Liver (tissue), 9 donors: ENCODE data around the gene PEF1. TPM values are rescaled to one million over a fixed set of nuclear protein-coding genes. Genes with fewer than 3 reads are reported as not detected.

ENCODE experiments used
- DNase-seq: peaks from one replicate; pipeline ENCODE4 v3.0.0-alpha.2; 2017; ENCODE audit warnings: low spot score
- H3K27ac ChIP-seq, 2 donors: one replicate each; pipeline ENCODE4 v1.7.0; 2013; ENCODE audit warnings: inconsistent platforms in 2 of 2, low read length in 2 of 2, control low read depth in 1 of 2, low read depth in 1 of 2, mild to moderate bottlenecking in 1 of 2
- H3K27me3 ChIP-seq, 4 donors: one replicate each; pipeline versions ENCODE4 v1.6.1 to v1.7.0; 2013; ENCODE audit warnings: low read length in 3 of 4, inconsistent platforms in 1 of 4, mild to moderate bottlenecking in 1 of 4, moderate library complexity in 1 of 4; ENCODE audit not compliant: control insufficient read depth in 4 of 4, insufficient read depth in 4 of 4
- H3K36me3 ChIP-seq, 4 donors: one replicate each; pipeline versions ENCODE4 v1.6.1 to v1.7.0; 2013; ENCODE audit warnings: low read length in 3 of 4, mild to moderate bottlenecking in 3 of 4, low read depth in 1 of 4, moderate library complexity in 1 of 4; ENCODE audit not compliant: control insufficient read depth in 4 of 4, insufficient read depth in 3 of 4
- H3K4me1 ChIP-seq, 4 donors: one replicate each; pipeline versions ENCODE4 v1.6.1 to v1.7.0; 2013; ENCODE audit warnings: low read length in 3 of 4, mild to moderate bottlenecking in 3 of 4, moderate library complexity in 1 of 4; ENCODE audit not compliant: control insufficient read depth in 4 of 4, insufficient read depth in 4 of 4
- H3K4me3 ChIP-seq, 3 donors: one replicate each; pipeline versions ENCODE4 v1.6.1 to v1.7.0; 2013; ENCODE audit warnings: low read length in 3 of 3, control low read depth in 1 of 3, low read depth in 1 of 3, mild to moderate bottlenecking in 1 of 3
- H3K9ac ChIP-seq, 2 donors: one replicate each; pipeline ENCODE4 v1.7.0; 2013; ENCODE audit warnings: low read length in 2 of 2, mild to moderate bottlenecking in 2 of 2, moderate library complexity in 2 of 2, control low read depth in 1 of 2, low read depth in 1 of 2
- H3K9me3 ChIP-seq, 4 donors: one replicate each; pipeline versions ENCODE4 v1.6.1 to v1.7.0; 2013; ENCODE audit warnings: low read length in 3 of 4; ENCODE audit not compliant: control insufficient read depth in 4 of 4
- ATF3 ChIP-seq: IDR thresholded peaks from 2 replicates; pipeline ENCODE4 v1.6.1; 2016; ENCODE audit warnings: antibody characterized with exemption
- CTCF ChIP-seq: fragments of 150-350 bp; IDR thresholded peaks from 2 replicates; pipeline ENCODE4 v1.5.1; 2017; ENCODE audit warnings: improper control_type of control experiment, low read depth, low read length; ENCODE audit not compliant: missing input control
- EGR1 ChIP-seq, 2 donors: IDR thresholded peaks; 2 replicates each; pipeline ENCODE4 v1.6.1; 2016 to 2018; ENCODE audit warnings: antibody characterized with exemption in 2 of 2, low read depth in 2 of 2
- FOXA2 ChIP-seq: IDR thresholded peaks from 2 replicates; pipeline ENCODE4 v1.6.1; 2016; ENCODE audit warnings: antibody characterized with exemption
- GABPA ChIP-seq, 2 donors: IDR thresholded peaks in 1 of 2; conservative IDR thresholded peaks in 1 of 2; 2 replicates each; pipeline ENCODE4 v1.6.1; 2016; ENCODE audit warnings: antibody characterized with exemption in 2 of 2, mild to moderate bottlenecking in 1 of 2, moderate library complexity in 1 of 2
- HNF4A ChIP-seq, 2 donors: conservative IDR thresholded peaks; 2 replicates each; pipeline ENCODE4 v1.6.1; 2016; ENCODE audit warnings: antibody characterized with exemption in 2 of 2, mild to moderate bottlenecking in 2 of 2
- HNF4G ChIP-seq: IDR thresholded peaks from 2 replicates; pipeline ENCODE4 v1.6.1; 2016; ENCODE audit warnings: antibody characterized with exemption
- JUND ChIP-seq, 2 donors: IDR thresholded peaks; 2 replicates each; pipeline ENCODE4 v1.6.1; 2016; ENCODE audit warnings: antibody characterized with exemption in 2 of 2
- MAX ChIP-seq: IDR thresholded peaks from 2 replicates; pipeline ENCODE4 v1.6.1; 2016; ENCODE audit warnings: antibody characterized with exemption
- NR2F2 ChIP-seq: IDR thresholded peaks from 2 replicates; pipeline ENCODE4 v1.6.1; 2016; ENCODE audit warnings: antibody characterized with exemption
- REST ChIP-seq: IDR thresholded peaks from 2 replicates; pipeline ENCODE4 v1.6.1; 2016; ENCODE audit warnings: antibody characterized with exemption, mild to moderate bottlenecking
- RXRA ChIP-seq, 2 donors: IDR thresholded peaks; 2 replicates each; pipeline ENCODE4 v1.6.1; 2017 to 2018; ENCODE audit warnings: antibody characterized with exemption in 2 of 2, mild to moderate bottlenecking in 1 of 2
- SP1 ChIP-seq: IDR thresholded peaks from 2 replicates; pipeline ENCODE4 v1.6.1; 2018; ENCODE audit warnings: antibody characterized with exemption, mild to moderate bottlenecking
- YY1 ChIP-seq: IDR thresholded peaks from 2 replicates; pipeline ENCODE4 v1.6.1; 2016; ENCODE audit warnings: antibody characterized with exemption, mild to moderate bottlenecking
- ZBTB33 ChIP-seq: IDR thresholded peaks from 2 replicates; pipeline ENCODE4 v1.6.1; 2016; ENCODE audit warnings: antibody characterized with exemption
- WGBS: extraction: QIAGEN DNeasy Blood & Tissue Kit; methylation state at CpG from one replicate; pipeline ENCODE4 v1.1.7; 2013; 5-methylcytosine and 5-hydroxymethylcytosine counted together
- polyA plus RNA-seq, 2 donors: library from polyadenylated mRNA; stranded (reverse) in 1 of 2; unstranded in 1 of 2; fragments of 200-250 nt in 1 of 2; fragments of >200 nt in 1 of 2; fragmentation: Nextera tagmentation in 1 of 2; extraction: Ambion mirVana in 1 of 2; gene quantifications; one replicate each; pipeline versions ENCODE4 v1.2.1 to v1.2.3, GENCODE V29; 2013 to 2015
- total RNA-seq, 2 donors: library from RNA; depleted of rRNA; stranded (reverse); fragments of >200 nt; gene quantifications; one replicate each; pipeline ENCODE4 v1.2.3, GENCODE V29; 2014
- donor health status: healthy.
- donor health status: healthy.
- donor health status: healthy.
- donor health status: healthy.
- donor health status: healthy.

PEF1 gene
- total and polyA plus RNA-seq, 4 donors: 27.7 to 46.8 (median 32.2) TPM

GRCh38 chr1:31669433-31669785 lies 24.7 kb upstream of the PEF1 start:
- DNase-seq: no peak
- TF ChIP-seq CTCF: no peak
- TF ChIP-seq HNF4G: no peak
- no peak for TF ChIP-seq YY1
- TF ChIP-seq FOXA2: no peak
- no peak for TF ChIP-seq GABPA (IDR thresholded peaks at IDR 0.05 in 1 of 2, conservative IDR thresholded peaks at IDR 0.05 in 1 of 2)
- H3K9ac ChIP-seq: no peak overlapping the region
- 46% methylated on average over 7 of the region's 7 CpGs for WGBS
- no peak overlapping the region for H3K27ac ChIP-seq
- H3K4me1 ChIP-seq: peaks cover 0 to 9% (median 2%) of the 10 kb centered on the region in 4 donors
- no peaks in the 10 kb centered on the region for H3K27me3 ChIP-seq
- no peaks in the 10 kb centered on the region for H3K9me3 ChIP-seq
- H3K36me3 ChIP-seq: no peaks in the 10 kb centered on the region
- H3K4me3 ChIP-seq: no peak overlapping the region

GRCh38 chr1:31668303-31668883 lies 23.7 kb upstream of the PEF1 start:
- Histone ChIP-seq H3K4me3 (no peak overlapping the region), H3K4me1 (peaks cover 0 to 9% (median 2%) of the 10 kb centered on the region in 4 donors), H3K9ac (no peak overlapping the region), H3K36me3 (no peaks in the 10 kb centered on the region), H3K27ac (no peak overlapping the region), H3K9me3 (no peaks in the 10 kb centered on the region), H3K27me3 (no peaks in the 10 kb centered on the region)
- 83% methylated on average over 11 of the region's 11 CpGs for whole genome bisulfite sequencing
- no peak for DNase-seq
- TF ChIP-seq CTCF: no peak
- TF ChIP-seq FOXA2: no peak

GRCh38 chr1:31667065-31667785 lies 22.5 kb upstream of the PEF1 start:
- no peak for DNase-seq
- no peak overlapping the region for H3K27ac ChIP-seq
- TF ChIP-seq HNF4A (conservative IDR thresholded peaks at IDR 0.05) (no peak), YY1 (no peak), ATF3 (no peak), JUND (IDR thresholded peaks at IDR 0.05) (no peak), RXRA (IDR thresholded peaks at IDR 0.05) (no peak), FOXA2 (no peak), ZBTB33 (no peak), MAX (no peak), GABPA (IDR thresholded peaks at IDR 0.05 in 1 of 2, conservative IDR thresholded peaks at IDR 0.05 in 1 of 2) (no peak), EGR1 (IDR thresholded peaks at IDR 0.05; ENCODE audit: low read depth in 2 of 2) (no peak), NR2F2 (no peak), REST (no peak), SP1 (no peak)

More at GRCh38 chr1:31667065-31667785, 22.5 kb upstream of the PEF1 start:
- H3K9me3 ChIP-seq: no peaks in the 10 kb centered on the region
- no peaks in the 10 kb centered on the region for H3K27me3 ChIP-seq
- no peak overlapping the region for H3K4me3 ChIP-seq
- H3K9ac ChIP-seq: no peak overlapping the region
- 85% methylated on average over 19 of the region's 19 CpGs for WGBS
- H3K4me1 ChIP-seq: peaks cover 0 to 9% (median 2%) of the 10 kb centered on the region in 4 donors
- H3K36me3 ChIP-seq: no peaks in the 10 kb centered on the region
